Colonic mucosa (tissue), 4 donors: ENCODE measurements around the gene CETP. TPM values are rescaled to one million over a fixed set of nuclear protein-coding genes. Genes with fewer than 3 reads are reported as not detected.

Experiments
- DNase-seq: peaks from one replicate; pipeline ENCODE4 v3.0.0-alpha.2; 2020
- H3K27ac ChIP-seq: fragments of 200-600 bp; one replicate; pipeline ENCODE4 v1.8.0; 2021
- H3K27me3 ChIP-seq: fragments of 200-600 bp; one replicate; pipeline ENCODE4 v1.8.0; 2021
- H3K36me3 ChIP-seq: fragments of 200-600 bp; one replicate; pipeline ENCODE4 v1.8.0; 2021
- H3K4me1 ChIP-seq: fragments of 200-600 bp; one replicate; pipeline ENCODE4 v1.8.0; 2021; ENCODE audit warnings: mild to moderate bottlenecking
- H3K4me3 ChIP-seq: fragments of 200-600 bp; one replicate; pipeline ENCODE4 v1.8.0; 2021
- H3K9ac ChIP-seq, 2 donors: one replicate each; pipeline ENCODE4 v1.7.0; 2013; ENCODE audit warnings: control low read depth in 2 of 2, low read depth in 2 of 2, low read length in 2 of 2
- H3K9me3 ChIP-seq: fragments of 200-600 bp; one replicate; pipeline ENCODE4 v1.8.0; 2021
- CTCF ChIP-seq: fragments of 200-600 bp; IDR thresholded peaks from one replicate; pipeline ENCODE4 v1.8.0; 2022; ENCODE audit warnings: antibody characterized with exemption, mild to moderate bottlenecking
- intact Hi-C: fragments of 100-400 bp; cut with DNase I; formaldehyde crosslinking; loops from one replicate; pipeline ENCODE4 v1.14.1; 2022
- total RNA-seq, 2 donors: library from RNA; stranded (reverse); fragmentation: NEBNext Ultra II Directional in 1 of 2; extraction: Animal tissue kit (Norgen Biotek cat#: 25700) in 1 of 2; gene quantifications; one replicate each; pipeline ENCODE4 v1.2.1, GENCODE V29; 2021
- donor health status: healthy.
- donor health status: DM: no; HTN: no; CAD: no.
- donor health status: DM: no; HTN: no; CAD: no.

Gene CETP
- total RNA-seq, 2 donors from 2014 or later: not detected

GRCh38 chr16:56916571-56917403, 45.0 kb upstream of the CETP start:
- intact Hi-C loops: no loop called here
- Histone ChIP-seq H3K27ac (peak overlapping the region; percentile 50), H3K4me1 (no peaks in the 10 kb centered on the region), H3K36me3 (no peaks in the 10 kb centered on the region), H3K4me3 (no peak overlapping the region), H3K27me3 (no peaks in the 10 kb centered on the region), H3K9me3 (no peaks in the 10 kb centered on the region), H3K9ac (no peak overlapping the region)
- no peak for TF ChIP-seq CTCF
- DNase-seq: no peak

- no peak for DNase-seq
- intact Hi-C loops: no loop called here
- Histone ChIP-seq H3K4me1 (no peaks in the 10 kb centered on the region), H3K4me3 (no peak overlapping the region), H3K9me3 (no peaks in the 10 kb centered on the region), H3K9ac (no peak overlapping the region), H3K36me3 (no peaks in the 10 kb centered on the region), H3K27me3 (no peaks in the 10 kb centered on the region), H3K27ac (no peak overlapping the region)
- TF ChIP-seq CTCF: no peak
Observed at GRCh38 chr16:56918467-56919012, 43.2 kb upstream of the CETP start.

GRCh38 chr16:56919099-56919800, 42.5 kb upstream of the CETP start:
- Histone ChIP-seq H3K9ac (no peak overlapping the region), H3K4me3 (no peak overlapping the region), H3K9me3 (no peaks in the 10 kb centered on the region), H3K27ac (no peak overlapping the region), H3K27me3 (no peaks in the 10 kb centered on the region), H3K4me1 (no peaks in the 10 kb centered on the region), H3K36me3 (no peaks in the 10 kb centered on the region)
- DNase-seq: no peak
- intact Hi-C loops: no loop called here
- no peak for TF ChIP-seq CTCF

- H3K4me3 ChIP-seq: no peak overlapping the region
- no peaks in the 10 kb centered on the region for H3K9me3 ChIP-seq
- DNase-seq: no peak
- intact Hi-C loops: no loop called here
- no peak overlapping the region for H3K27ac ChIP-seq
- no peak for TF ChIP-seq CTCF
- no peaks in the 10 kb centered on the region for H3K36me3 ChIP-seq
- H3K9ac ChIP-seq: no peak overlapping the region
- H3K27me3 ChIP-seq: no peaks in the 10 kb centered on the region
- no peaks in the 10 kb centered on the region for H3K4me1 ChIP-seq
Observed at GRCh38 chr16:56921571-56921970, 40.2 kb upstream of the CETP start.

GRCh38 chr16:56923481-56924091, 38.2 kb upstream of the CETP start:
- no peak for TF ChIP-seq CTCF
- H3K27ac ChIP-seq: no peak overlapping the region

More at GRCh38 chr16:56923481-56924091, 38.2 kb upstream of the CETP start:
- H3K9ac ChIP-seq: no peak overlapping the region
- intact Hi-C loops: no loop called here
- no peak overlapping the region for H3K4me3 ChIP-seq
- no peaks in the 10 kb centered on the region for H3K4me1 ChIP-seq
- no peaks in the 10 kb centered on the region for H3K27me3 ChIP-seq
- no peak for DNase-seq
- H3K9me3 ChIP-seq: no peaks in the 10 kb centered on the region
- H3K36me3 ChIP-seq: no peaks in the 10 kb centered on the region
